Gastrocnemius medialis (tissue), 4 donors: ENCODE data around the gene HNF4A. TPM values are rescaled to one million over a fixed set of nuclear protein-coding genes. Genes with fewer than 3 reads are reported as not detected.
A peak's percentile ranks its signal among the peaks of the same experiment; 100 is the strongest.
"Not testable (repeated sequence)": the region's sequence is repeated elsewhere in the genome, so short reads cannot be mapped to it uniquely, and the experiment has no call there.

Source experiments
- ATAC-seq, 2 donors: fragments of 150-250 bp; one replicate each; pipeline ENCODE4 v1.9.1; 2016
- DNase-seq, 2 donors: peaks; one replicate each; pipeline ENCODE4 v3.0.0-alpha.2; 2019
- H3K27ac ChIP-seq, 4 donors: fragments of 200-600 bp; sonication (generic); 1 replicate in 1 of 4; 2 replicates in 3 of 4; pipeline ENCODE4 v1.5.1; 2016 to 2018; ENCODE audit warnings: mild to moderate bottlenecking in 2 of 4, moderate library complexity in 1 of 4
- H3K27me3 ChIP-seq, 3 donors: fragments of 200-600 bp; sonication (generic) in 2 of 3; 1 replicate in 1 of 3; 2 replicates in 2 of 3; pipeline versions ENCODE4 v1.5.1 to v1.6.0; 2016 to 2019; ENCODE audit warnings: mild to moderate bottlenecking in 1 of 3, moderate library complexity in 1 of 3
- H3K36me3 ChIP-seq, 2 donors: fragments of 200-600 bp; sonication (generic) in 1 of 2; one replicate each; pipeline ENCODE4 v1.5.1; 2017 to 2018
- H3K4me1 ChIP-seq, 2 donors: fragments of 200-600 bp; sonication (generic) in 1 of 2; one replicate each; pipeline ENCODE4 v1.5.1; 2016 to 2017; ENCODE audit warnings: mild to moderate bottlenecking in 2 of 2
- H3K4me3 ChIP-seq, 4 donors: fragments of 200-600 bp; sonication (generic) in 3 of 4; 1 replicate in 1 of 4; 2 replicates in 3 of 4; pipeline ENCODE4 v1.5.1; 2016 to 2019; ENCODE audit warnings: mild to moderate bottlenecking in 2 of 4
- H3K9me3 ChIP-seq, 3 donors: fragments of 200-600 bp; sonication (generic) in 2 of 3; 1 replicate in 1 of 3; 2 replicates in 2 of 3; pipeline ENCODE4 v1.5.1; 2016 to 2019
- POLR2A ChIP-seq, 2 donors: fragments of 450-650 bp; IDR thresholded peaks; one replicate each; pipeline ENCODE4 v1.6.1; 2017; ENCODE audit warnings: antibody characterized with exemption in 2 of 2, mild to moderate bottlenecking in 2 of 2, moderate library complexity in 2 of 2
- in situ Hi-C, 4 donors: fragments of 200-750 bp; cut with MboI; loops; one replicate each; pipeline versions ENCODE4 v1.15.0 to v1.8.0; 2017; ENCODE audit warnings: low sequenced_read_pairs in 4 of 4
- intact Hi-C: fragments of 100-400 bp; cut with DNase I; formaldehyde crosslinking; loops from one replicate; pipeline ENCODE4 v1.15.1; 2023; ENCODE audit warnings: low total_unique reads
- total RNA-seq, 4 donors: library from RNA; depleted of rRNA; stranded (reverse); fragments of >200 nt; gene quantifications; one replicate each; pipeline versions ENCODE4 v1.1.0 to v1.2.3, GENCODE V29; 2016
- TF ChIP-seq, protein P1 (sequence below), 5 experiments: fragments of 450-650 bp in 3 of 5; fragments of 200-600 bp in 2 of 5; sonication (generic) in 2 of 5; IDR thresholded peaks in 4 of 5; conservative IDR thresholded peaks in 1 of 5; 1 replicate in 4 of 5; 2 replicates in 1 of 5; pipeline ENCODE4 v1.5.1; 2016 to 2019; ENCODE audit warnings: antibody characterized with exemption in 5 of 5, mild to moderate bottlenecking in 3 of 5, moderate library complexity in 3 of 5

The HNF4A gene
- total RNA-seq, 4 donors from 2014 or later: 0.29 to 0.83 (median 0.51) TPM; not detected in 1

DNA sequence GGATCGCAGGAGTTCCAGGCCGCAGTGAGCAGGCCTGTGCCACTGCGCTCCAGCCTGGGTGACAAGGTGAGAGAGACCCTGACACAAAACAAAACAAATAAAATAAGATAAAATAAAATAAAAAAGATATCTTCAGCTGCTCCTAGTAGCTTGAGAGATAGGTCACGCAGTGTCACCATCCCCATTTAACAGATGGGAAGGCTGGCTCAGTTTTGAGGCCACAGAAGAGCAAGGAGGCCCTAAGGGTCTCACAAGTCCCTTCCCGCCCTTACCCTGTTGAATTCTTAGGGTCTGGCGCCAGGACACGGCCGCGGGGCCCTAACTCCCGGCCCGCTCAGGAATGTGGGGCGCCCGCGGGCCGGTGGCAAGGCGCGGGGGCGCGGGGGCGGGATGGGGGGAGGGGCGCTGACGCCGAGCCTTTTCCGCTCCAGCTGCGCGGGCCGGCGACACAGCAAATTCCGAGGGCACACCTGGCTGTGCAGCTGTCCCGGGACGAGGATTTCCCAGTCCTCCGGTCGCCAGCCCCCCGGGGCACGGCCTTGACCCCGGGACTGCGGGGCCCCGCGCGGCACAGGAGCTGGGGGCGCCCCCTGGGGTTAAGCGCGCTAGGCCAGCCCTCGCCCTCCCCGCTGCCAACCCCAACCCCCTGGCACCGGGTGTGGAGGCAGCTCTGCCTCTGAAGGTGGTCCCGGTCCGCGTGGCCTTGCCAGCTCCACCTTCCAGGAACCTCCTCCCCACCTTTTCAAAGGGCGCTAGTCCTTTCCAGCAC lies 28.9 kb upstream of the HNF4A start:
- ATAC-seq: no peak
- no peaks in the 10 kb centered on the region for H3K9me3 ChIP-seq
- no peaks in the 10 kb centered on the region for H3K4me1 ChIP-seq
- H3K36me3 ChIP-seq: no peaks in the 10 kb centered on the region
- H3K4me3 ChIP-seq: peak overlapping the region in 1 of 4 donors; percentile 19
- intact Hi-C loops (no loop called here), in situ Hi-C loops (no loop called here)
- DNase-seq: no peak
- TF ChIP-seq, protein P1, sequence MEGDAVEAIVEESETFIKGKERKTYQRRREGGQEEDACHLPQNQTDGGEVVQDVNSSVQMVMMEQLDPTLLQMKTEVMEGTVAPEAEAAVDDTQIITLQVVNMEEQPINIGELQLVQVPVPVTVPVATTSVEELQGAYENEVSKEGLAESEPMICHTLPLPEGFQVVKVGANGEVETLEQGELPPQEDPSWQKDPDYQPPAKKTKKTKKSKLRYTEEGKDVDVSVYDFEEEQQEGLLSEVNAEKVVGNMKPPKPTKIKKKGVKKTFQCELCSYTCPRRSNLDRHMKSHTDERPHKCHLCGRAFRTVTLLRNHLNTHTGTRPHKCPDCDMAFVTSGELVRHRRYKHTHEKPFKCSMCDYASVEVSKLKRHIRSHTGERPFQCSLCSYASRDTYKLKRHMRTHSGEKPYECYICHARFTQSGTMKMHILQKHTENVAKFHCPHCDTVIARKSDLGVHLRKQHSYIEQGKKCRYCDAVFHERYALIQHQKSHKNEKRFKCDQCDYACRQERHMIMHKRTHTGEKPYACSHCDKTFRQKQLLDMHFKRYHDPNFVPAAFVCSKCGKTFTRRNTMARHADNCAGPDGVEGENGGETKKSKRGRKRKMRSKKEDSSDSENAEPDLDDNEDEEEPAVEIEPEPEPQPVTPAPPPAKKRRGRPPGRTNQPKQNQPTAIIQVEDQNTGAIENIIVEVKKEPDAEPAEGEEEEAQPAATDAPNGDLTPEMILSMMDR (IDR thresholded peaks at IDR 0.05 in 4 of 5, conservative IDR thresholded peaks at IDR 0.05 in 1 of 5): no peak
- TF ChIP-seq POLR2A (IDR thresholded peaks at IDR 0.05): no peak
- no peak overlapping the region for H3K27ac ChIP-seq
- peaks cover 3 to 21% (median 7%) of the 10 kb centered on the region in 3 donors for H3K27me3 ChIP-seq

DNA sequence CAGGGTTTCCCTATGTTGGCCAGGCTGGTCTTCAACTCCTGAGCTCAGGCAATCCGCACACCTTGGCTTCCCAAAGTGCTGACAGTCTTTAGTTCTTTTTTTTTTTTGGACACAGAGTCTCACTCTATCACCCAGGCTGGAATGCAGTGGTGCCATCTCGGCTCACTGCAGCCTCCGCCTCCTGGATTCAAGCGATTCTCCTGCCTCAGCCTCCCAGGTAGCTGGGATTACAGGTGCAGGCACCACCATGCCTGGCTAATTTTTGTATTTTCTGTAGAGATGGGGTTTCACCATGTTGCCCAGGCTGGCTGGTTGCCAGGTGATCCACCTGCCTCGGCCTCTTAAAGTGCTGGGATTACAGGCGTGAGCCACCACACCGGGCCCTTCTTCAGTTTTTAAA lies 27.8 kb upstream of the HNF4A start:
- H3K27ac ChIP-seq, in situ Hi-C loops, H3K4me1 ChIP-seq, DNase-seq, H3K36me3 ChIP-seq, ATAC-seq, H3K4me3 ChIP-seq, H3K9me3 ChIP-seq, intact Hi-C loops: not testable (repeated sequence)
- H3K27me3 ChIP-seq: peaks cover 3 to 21% (median 7%) of the 10 kb centered on the region in 3 donors

DNA sequence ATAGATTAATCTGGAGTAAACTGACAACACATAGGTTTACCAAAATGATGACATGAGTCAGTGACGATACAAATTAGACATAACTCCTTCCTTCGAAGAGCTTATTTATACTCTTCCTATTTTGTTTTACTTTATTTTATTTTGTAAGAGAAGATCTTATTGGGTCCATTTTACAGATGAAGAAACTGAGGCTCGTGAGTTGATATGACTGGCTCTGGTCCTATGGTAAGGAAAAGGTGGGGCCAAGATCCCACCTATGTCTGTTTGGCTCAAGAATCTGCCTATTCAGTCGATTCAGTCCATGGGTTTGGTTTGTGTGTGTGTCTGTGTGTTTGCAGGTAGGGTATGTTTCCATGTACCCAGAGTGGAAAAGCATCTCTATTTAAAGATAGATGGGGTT lies 27.1 kb upstream of the HNF4A start:
- DNase-seq: no peak
- in situ Hi-C loops (no loop called here), intact Hi-C loops (no loop called here)
- no peak for ATAC-seq
- H3K4me3 ChIP-seq: no peak overlapping the region
- peaks cover 3 to 21% (median 7%) of the 10 kb centered on the region in 3 donors for H3K27me3 ChIP-seq
- H3K27ac ChIP-seq: no peak overlapping the region
- no peaks in the 10 kb centered on the region for H3K9me3 ChIP-seq
- H3K36me3 ChIP-seq: no peaks in the 10 kb centered on the region
- TF ChIP-seq, protein P1 (IDR thresholded peaks at IDR 0.05 in 4 of 5, conservative IDR thresholded peaks at IDR 0.05 in 1 of 5): no peak
- TF ChIP-seq POLR2A (IDR thresholded peaks at IDR 0.05): no peak
- H3K4me1 ChIP-seq: no peaks in the 10 kb centered on the region

DNA sequence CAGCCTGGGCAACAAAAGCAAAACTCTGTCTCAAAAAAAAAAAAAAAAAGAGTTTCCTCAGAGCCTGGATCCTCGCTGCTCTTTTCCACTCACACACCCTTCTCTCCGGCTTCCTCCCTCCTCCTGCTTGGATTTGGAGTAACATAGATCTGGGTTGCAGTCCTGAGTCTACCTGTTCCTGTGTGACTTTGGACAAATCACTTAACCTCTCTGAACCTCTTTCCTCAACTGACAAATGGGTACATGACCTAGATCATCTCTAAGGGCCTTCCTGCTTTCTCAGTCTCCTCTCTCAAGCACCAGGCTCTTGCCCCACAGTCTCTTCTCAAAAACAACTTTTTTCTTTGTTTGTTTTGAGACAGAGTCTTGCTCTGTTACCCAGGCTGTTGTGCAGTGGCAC lies 24.3 kb upstream of the HNF4A start:
- H3K4me3 ChIP-seq: no peak overlapping the region
- ATAC-seq: no peak
- in situ Hi-C loops (no loop called here), intact Hi-C loops (no loop called here)
- no peak for DNase-seq
- no peaks in the 10 kb centered on the region for H3K36me3 ChIP-seq
- H3K27ac ChIP-seq: no peak overlapping the region
- H3K4me1 ChIP-seq: no peaks in the 10 kb centered on the region
- no peaks in the 10 kb centered on the region for H3K9me3 ChIP-seq
- TF ChIP-seq POLR2A (IDR thresholded peaks at IDR 0.05): no peak
- TF ChIP-seq, protein P1 (IDR thresholded peaks at IDR 0.05 in 4 of 5, conservative IDR thresholded peaks at IDR 0.05 in 1 of 5): no peak
- H3K27me3 ChIP-seq: peaks cover 4 to 21% (median 12%) of the 10 kb centered on the region in 3 donors

DNA sequence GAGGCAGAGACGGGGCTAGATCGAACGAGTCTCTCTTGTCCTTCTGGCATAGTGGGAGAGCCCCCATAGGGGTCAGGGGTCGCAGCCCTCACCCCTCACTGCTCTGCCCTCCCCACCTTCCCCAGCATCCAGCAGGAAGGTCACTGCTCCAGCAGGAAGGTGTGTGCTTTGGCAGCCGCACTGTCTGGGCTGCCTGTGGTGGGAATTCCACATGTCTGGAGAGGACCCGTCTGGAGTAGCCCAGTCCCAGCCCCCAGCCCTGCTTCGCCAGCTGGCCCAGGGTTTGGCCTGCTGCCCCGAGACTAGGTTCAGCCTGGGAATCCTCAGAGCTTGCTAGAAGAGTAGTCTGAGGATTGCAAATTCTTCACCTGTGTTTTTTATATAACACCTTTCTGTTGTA lies 21.2 kb upstream of the HNF4A start:
- Histone ChIP-seq H3K27me3 (peaks cover 0 to 6% (median 5%) of the 10 kb centered on the region in 3 donors), H3K4me3 (no peak overlapping the region), H3K27ac (no peak overlapping the region), H3K36me3 (no peaks in the 10 kb centered on the region), H3K9me3 (no peaks in the 10 kb centered on the region), H3K4me1 (no peaks in the 10 kb centered on the region)
- DNase-seq: no peak
- no peak for ATAC-seq
- intact Hi-C loops (no loop called here), in situ Hi-C loops (no loop called here)
- no peak for TF ChIP-seq POLR2A (IDR thresholded peaks at IDR 0.05)
- TF ChIP-seq, protein P1 (IDR thresholded peaks at IDR 0.05 in 4 of 5, conservative IDR thresholded peaks at IDR 0.05 in 1 of 5): no peak
